ENCODE results near the gene SIM2.

Gene SIM2

GRCh38 chr21:36744560-36745231 lies 45.8 kb downstream of the SIM2 start:
- Mint-ChIP-seq H3K4me1 (ENCODE audit: low read depth) (peaks cover 3% of the 10 kb centered on the region), H3K36me3 (ENCODE audit: low read depth) (no peaks in the 10 kb centered on the region), H3K27me3 (ENCODE audit: low read depth) (peaks cover 58% of the 10 kb centered on the region), H3K27ac (no peak overlapping the region), H3K4me3 (no peak overlapping the region), H3K9me3 (no peaks in the 10 kb centered on the region)

GRCh38 chr21:36745459-36745858 lies 46.5 kb downstream of the SIM2 start:
- Mint-ChIP-seq H3K27ac (no peak overlapping the region), H3K36me3 (ENCODE audit: low read depth) (no peaks in the 10 kb centered on the region), H3K9me3 (no peaks in the 10 kb centered on the region), H3K27me3 (ENCODE audit: low read depth) (peaks cover 61% of the 10 kb centered on the region), H3K4me3 (no peak overlapping the region), H3K4me1 (ENCODE audit: low read depth) (peaks cover 3% of the 10 kb centered on the region)

DNA sequence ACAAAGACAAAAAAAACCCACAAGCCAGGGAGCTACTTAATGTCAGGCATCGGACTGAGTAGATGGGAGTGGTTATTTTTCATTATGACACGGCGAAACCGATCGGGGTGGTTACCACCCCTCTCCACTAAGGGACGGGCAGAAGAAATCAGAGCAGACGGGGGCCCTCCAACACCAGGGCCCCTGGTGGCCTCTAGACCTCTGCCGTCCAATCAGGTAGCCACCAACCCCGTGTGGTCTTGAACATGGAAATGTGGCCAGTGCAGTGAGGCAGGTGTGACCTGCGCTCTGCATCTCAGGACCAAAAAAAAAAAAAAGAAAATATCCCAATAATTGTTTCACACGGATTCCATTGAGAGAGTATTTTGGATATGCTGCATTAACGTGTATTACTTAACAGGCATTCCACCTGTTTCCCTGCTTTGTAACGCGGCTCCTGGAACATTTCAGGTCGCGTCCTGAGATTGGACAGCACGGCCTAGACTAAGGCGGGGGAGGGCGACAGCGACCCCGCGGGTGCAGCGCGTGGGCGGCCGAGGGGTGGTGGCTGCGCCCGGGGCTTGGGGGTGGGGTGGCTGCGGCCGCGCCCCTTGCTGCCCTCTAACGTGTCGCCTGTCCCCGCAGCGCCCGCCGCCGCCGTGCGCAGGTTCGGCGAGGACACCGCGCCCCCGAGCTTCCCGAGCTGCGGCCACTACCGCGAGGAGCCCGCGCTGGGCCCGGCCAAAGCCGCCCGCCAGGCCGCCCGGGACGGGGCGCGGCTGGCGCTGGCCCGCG lies 48.3 kb downstream of the SIM2 start:
- Mint-ChIP-seq H3K36me3 (ENCODE audit: low read depth) (no peaks in the 10 kb centered on the region), H3K4me1 (ENCODE audit: low read depth) (peaks cover 3% of the 10 kb centered on the region), H3K27ac (no peak overlapping the region), H3K4me3 (peak overlapping the region; percentile 40), H3K9me3 (no peaks in the 10 kb centered on the region), H3K27me3 (ENCODE audit: low read depth) (peaks cover 65% of the 10 kb centered on the region)

DNA sequence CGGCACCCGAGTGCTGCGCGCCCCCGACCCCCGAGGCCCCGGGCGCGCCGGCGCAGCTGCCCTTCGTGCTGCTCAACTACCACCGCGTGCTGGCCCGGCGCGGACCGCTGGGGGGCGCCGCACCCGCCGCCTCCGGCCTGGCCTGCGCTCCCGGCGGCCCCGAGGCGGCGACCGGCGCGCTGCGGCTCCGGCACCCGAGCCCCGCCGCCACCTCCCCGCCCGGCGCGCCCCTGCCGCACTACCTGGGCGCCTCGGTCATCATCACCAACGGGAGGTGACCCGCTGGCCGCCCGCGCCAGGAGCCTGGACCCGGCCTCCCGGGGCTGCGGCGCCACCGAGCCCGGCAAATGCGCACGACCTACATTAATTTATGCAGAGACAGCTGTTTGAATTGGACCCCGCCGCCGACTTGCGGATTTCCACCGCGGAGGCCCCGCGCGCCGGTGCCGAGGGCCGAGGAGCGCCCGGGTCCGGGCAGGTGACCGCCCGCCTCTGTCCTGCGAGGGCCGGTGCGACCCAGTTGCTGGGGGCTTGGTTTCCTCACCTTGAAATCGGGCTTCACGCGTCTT lies 49.0 kb downstream of the SIM2 start:
- Mint-ChIP-seq H3K27me3 (ENCODE audit: low read depth) (peaks cover 65% of the 10 kb centered on the region), H3K36me3 (ENCODE audit: low read depth) (no peaks in the 10 kb centered on the region), H3K9me3 (no peaks in the 10 kb centered on the region), H3K4me3 (peak overlapping the region; percentile 14), H3K27ac (no peak overlapping the region), H3K4me1 (ENCODE audit: low read depth) (peaks cover 3% of the 10 kb centered on the region)

- Mint-ChIP-seq H3K4me3 (no peak overlapping the region), H3K36me3 (ENCODE audit: low read depth) (peaks cover 2% of the 10 kb centered on the region), H3K4me1 (ENCODE audit: low read depth) (peaks cover 3% of the 10 kb centered on the region), H3K27me3 (ENCODE audit: low read depth) (peaks cover 47% of the 10 kb centered on the region), H3K27ac (no peak overlapping the region), H3K9me3 (no peaks in the 10 kb centered on the region)
Measured at GRCh38 chr21:36749935-36750575, 51.1 kb downstream of the SIM2 start.

DNA sequence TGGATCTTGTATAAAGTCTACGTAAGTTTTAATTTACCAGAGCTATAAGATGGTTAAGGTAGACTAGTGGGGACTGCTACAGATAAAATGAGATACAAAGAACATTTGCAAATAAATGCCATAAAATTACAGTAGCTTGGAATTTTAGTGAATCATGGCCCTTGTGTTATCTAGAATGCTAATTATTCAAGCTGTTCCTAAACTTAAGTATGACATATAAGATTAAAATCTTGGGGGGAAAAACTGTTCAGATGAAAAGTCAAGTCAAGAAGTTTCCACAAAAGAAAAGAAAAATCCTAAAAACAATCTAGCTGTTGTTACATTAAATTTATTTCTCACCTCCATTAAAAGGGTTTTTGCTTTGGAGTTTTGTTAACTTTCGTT lies 51.7 kb downstream of the SIM2 start:
- Mint-ChIP-seq H3K27me3 (ENCODE audit: low read depth) (peaks cover 44% of the 10 kb centered on the region), H3K36me3 (ENCODE audit: low read depth) (peaks cover 2% of the 10 kb centered on the region), H3K4me3 (no peak overlapping the region), H3K4me1 (ENCODE audit: low read depth) (peaks cover 3% of the 10 kb centered on the region), H3K27ac (no peak overlapping the region), H3K9me3 (no peaks in the 10 kb centered on the region)

DNA sequence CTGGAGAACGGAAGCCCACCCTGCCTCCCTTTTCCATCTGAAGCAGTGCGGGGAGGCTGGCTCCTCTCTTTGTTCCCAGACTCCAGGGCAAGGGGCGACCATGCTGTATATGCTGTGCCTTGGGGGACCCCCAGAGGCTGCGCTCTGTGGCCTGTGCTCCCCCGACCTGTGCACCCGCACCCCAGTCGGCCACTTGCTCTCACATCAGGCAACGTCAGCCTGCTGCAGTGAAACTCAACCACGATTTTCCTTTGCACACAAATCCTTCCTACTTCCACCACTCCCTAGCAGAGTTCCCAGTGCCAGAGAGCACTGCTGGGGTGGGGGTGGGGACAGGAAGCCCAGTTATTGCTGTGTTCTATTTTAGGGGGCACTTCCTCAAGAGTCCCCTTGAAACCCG lies 52.5 kb downstream of the SIM2 start:
- Mint-ChIP-seq H3K36me3 (ENCODE audit: low read depth) (peaks cover 2% of the 10 kb centered on the region), H3K27me3 (ENCODE audit: low read depth) (peaks cover 36% of the 10 kb centered on the region), H3K4me3 (no peak overlapping the region), H3K4me1 (ENCODE audit: low read depth) (peaks cover 3% of the 10 kb centered on the region), H3K9me3 (no peaks in the 10 kb centered on the region), H3K27ac (no peak overlapping the region)

DNA sequence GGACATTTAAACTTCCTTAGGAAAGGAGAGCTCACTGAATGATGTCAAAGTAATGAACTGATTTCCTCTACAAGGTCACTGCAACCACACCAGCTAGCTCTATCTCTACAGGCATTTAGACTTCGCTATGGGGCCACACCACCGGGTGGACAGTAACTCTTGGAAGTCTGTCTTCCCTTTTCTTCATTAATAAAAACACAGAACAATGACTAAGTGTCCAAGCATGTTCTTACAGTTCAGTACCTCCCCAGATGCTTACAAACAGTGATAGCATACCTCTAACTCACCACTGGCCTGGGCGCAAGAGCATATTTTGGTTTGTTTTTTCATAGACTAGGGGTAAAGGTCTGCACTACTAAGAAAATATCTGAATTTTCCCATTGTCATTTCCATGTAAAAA lies 54.6 kb downstream of the SIM2 start:
- Mint-ChIP-seq H3K9me3 (no peaks in the 10 kb centered on the region), H3K27ac (no peak overlapping the region), H3K27me3 (ENCODE audit: low read depth) (peaks cover 22% of the 10 kb centered on the region), H3K4me1 (ENCODE audit: low read depth) (no peaks in the 10 kb centered on the region), H3K4me3 (no peak overlapping the region), H3K36me3 (ENCODE audit: low read depth) (peaks cover 2% of the 10 kb centered on the region)

DNA sequence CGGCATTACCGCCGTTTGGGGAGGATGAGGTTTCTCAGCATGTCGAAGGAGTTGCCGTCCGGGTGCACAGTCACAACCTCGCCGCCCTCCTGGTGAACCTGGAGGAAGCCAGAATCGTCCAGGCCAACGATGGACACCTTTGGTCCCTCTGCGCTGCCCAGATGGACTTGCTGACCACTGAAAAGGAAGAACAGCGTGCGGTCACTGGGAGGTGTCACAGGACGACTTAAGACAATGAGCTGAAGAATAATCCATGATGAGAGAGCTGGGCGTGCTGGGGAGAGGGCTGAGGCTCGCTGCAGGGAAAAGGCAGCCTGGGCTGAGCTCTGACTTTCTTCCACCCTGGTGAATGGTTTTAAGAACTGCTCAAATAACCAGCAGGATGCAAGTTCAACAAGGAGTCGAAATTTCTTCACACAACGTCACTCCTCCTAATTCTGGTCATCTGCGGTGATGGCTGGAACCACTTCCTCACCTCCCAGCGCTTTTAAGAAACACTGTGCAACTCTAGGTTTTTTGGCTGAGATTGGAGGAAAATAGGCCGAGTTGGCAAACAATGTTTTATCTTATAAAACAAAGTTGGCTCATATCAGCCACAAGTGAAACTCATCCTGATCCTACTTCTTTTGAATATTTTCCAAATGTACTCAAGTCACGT lies 55.5 kb downstream of the SIM2 start:
- no peaks in the 10 kb centered on the region for H3K4me1 Mint-ChIP-seq (ENCODE audit: low read depth)
- peaks cover 2% of the 10 kb centered on the region for H3K36me3 Mint-ChIP-seq (ENCODE audit: low read depth)
- no peaks in the 10 kb centered on the region for H3K9me3 Mint-ChIP-seq
- H3K27ac Mint-ChIP-seq = no peak overlapping the region
- no peak overlapping the region for H3K4me3 Mint-ChIP-seq
- peaks cover 14% of the 10 kb centered on the region for H3K27me3 Mint-ChIP-seq (ENCODE audit: low read depth)

GRCh38 chr21:36756527-36756926 lies 57.6 kb downstream of the SIM2 start:
- H3K36me3 Mint-ChIP-seq (ENCODE audit: low read depth) = peaks cover 2% of the 10 kb centered on the region
- no peaks in the 10 kb centered on the region for H3K27me3 Mint-ChIP-seq (ENCODE audit: low read depth)
- H3K27ac Mint-ChIP-seq = no peak overlapping the region
- H3K4me1 Mint-ChIP-seq (ENCODE audit: low read depth) = no peaks in the 10 kb centered on the region
- no peaks in the 10 kb centered on the region for H3K9me3 Mint-ChIP-seq
- H3K4me3 Mint-ChIP-seq = no peak overlapping the region

GRCh38 chr21:36757196-36757595 lies 58.3 kb downstream of the SIM2 start:
- Mint-ChIP-seq H3K27me3 (ENCODE audit: low read depth) (no peaks in the 10 kb centered on the region), H3K4me3 (no peak overlapping the region), H3K9me3 (no peaks in the 10 kb centered on the region), H3K36me3 (ENCODE audit: low read depth) (peaks cover 2% of the 10 kb centered on the region), H3K4me1 (ENCODE audit: low read depth) (no peaks in the 10 kb centered on the region), H3K27ac (no peak overlapping the region)

GRCh38 chr21:36759348-36760083 lies 60.6 kb downstream of the SIM2 start:
- no peaks in the 10 kb centered on the region for H3K27me3 Mint-ChIP-seq (ENCODE audit: low read depth)
- no peaks in the 10 kb centered on the region for H3K36me3 Mint-ChIP-seq (ENCODE audit: low read depth)
- no peaks in the 10 kb centered on the region for H3K4me1 Mint-ChIP-seq (ENCODE audit: low read depth)
- no peak overlapping the region for H3K27ac Mint-ChIP-seq
- no peak overlapping the region for H3K4me3 Mint-ChIP-seq
- no peaks in the 10 kb centered on the region for H3K9me3 Mint-ChIP-seq

GRCh38 chr21:36761685-36762084 lies 62.8 kb downstream of the SIM2 start:
- Mint-ChIP-seq H3K36me3 (ENCODE audit: low read depth) (no peaks in the 10 kb centered on the region), H3K9me3 (no peaks in the 10 kb centered on the region), H3K4me1 (ENCODE audit: low read depth) (no peaks in the 10 kb centered on the region), H3K27ac (no peak overlapping the region), H3K4me3 (no peak overlapping the region), H3K27me3 (ENCODE audit: low read depth) (no peaks in the 10 kb centered on the region)

DNA sequence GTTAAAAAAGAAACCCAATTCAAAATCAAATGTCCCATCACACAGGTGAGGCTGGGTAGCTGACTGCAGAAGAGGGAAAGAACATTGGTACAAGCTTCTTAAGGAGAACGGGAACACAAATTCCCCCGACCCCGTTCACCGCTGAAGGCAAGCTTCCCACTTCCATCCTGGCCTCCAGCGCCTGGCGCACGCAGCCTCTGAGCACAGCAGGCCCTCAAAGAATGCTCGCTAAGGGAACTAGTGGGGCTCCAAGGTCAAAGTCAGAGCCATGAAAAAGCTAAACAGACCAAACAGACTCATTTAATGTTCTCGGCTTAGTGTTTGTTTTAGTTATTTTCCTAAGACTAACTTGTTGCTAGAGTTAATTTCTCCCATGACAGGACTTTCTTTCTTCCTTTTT lies 63.7 kb downstream of the SIM2 start:
- H3K4me3 Mint-ChIP-seq = no peak overlapping the region
- no peak overlapping the region for H3K27ac Mint-ChIP-seq
- no peaks in the 10 kb centered on the region for H3K36me3 Mint-ChIP-seq (ENCODE audit: low read depth)
- H3K4me1 Mint-ChIP-seq (ENCODE audit: low read depth) = no peaks in the 10 kb centered on the region
- H3K9me3 Mint-ChIP-seq = no peaks in the 10 kb centered on the region
- H3K27me3 Mint-ChIP-seq (ENCODE audit: low read depth) = no peaks in the 10 kb centered on the region

All from T-helper 1 cell treated with Interleukin-12 subunit alpha and Interleukin-12 subunit beta and Interleukin-4 antibody, amounts not matched to agents 30 μg/mL and 1 μg/mL, for 36 hours (primary cell).